Kasumi-1 (cell line): ENCODE data around the gene TMED4.
"Not testable (repeated sequence)": the region's sequence is repeated elsewhere in the genome, so short reads cannot be mapped to it uniquely, and the experiment has no call there.

Source experiments
- DNase-seq, 2 experiments: peaks; one replicate each; lab custom pipeline; 2025; lab: John Stamatoyannopoulos, UW

TMED4 gene

GRCh38 chr7:44607141-44608068 is 25.4 kb upstream of the TMED4 start:
- no peak for DNase-seq

- peak; percentile 99 for DNase-seq
Measured at GRCh38 chr7:44606341-44607140, 24.5 kb upstream of the TMED4 start, which contains the start of gene OGDH. Gene OGDH, plus strand, starts transcription at chr7:44606627. Its CDS starts 17,717 bp downstream, at chr7:44624344.

GRCh38 chr7:44604941-44605340 is 22.9 kb upstream of the TMED4 start:
- DNase-seq = no peak

- DNase-seq = no peak
Measured at GRCh38 chr7:44603193-44603592, 21.2 kb upstream of the TMED4 start.

- DNase-seq = no peak
Measured at GRCh38 chr7:44602576-44602910, 20.5 kb upstream of the TMED4 start.

GRCh38 chr7:44599222-44599621 is 17.2 kb upstream of the TMED4 start:
- no peak for DNase-seq

- DNase-seq = not testable (repeated sequence)
Measured at GRCh38 chr7:44597181-44597580, 15.2 kb upstream of the TMED4 start.

GRCh38 chr7:44595934-44596635 is 14.1 kb upstream of the TMED4 start:
- peak in 1 of 2 experiments; percentile 19 for DNase-seq

- DNase-seq = no peak
Measured at GRCh38 chr7:44590910-44591309, 8.9 kb upstream of the TMED4 start.

GRCh38 chr7:44587843-44588711 is 6.0 kb upstream of the TMED4 start:
- DNase-seq = peak; percentile 90 to 98

GRCh38 chr7:44583146-44583865 is 1.3 kb upstream of the TMED4 start:
- no peak for DNase-seq

- peak in 1 of 2 experiments; percentile 33 for DNase-seq
Measured at GRCh38 chr7:44580945-44581878, 819 bp downstream of the TMED4 start.

GRCh38 chr7:44576228-44576627 is 5.8 kb downstream of the TMED4 start:
- DNase-seq = no peak

GRCh38 chr7:44575054-44575453 is 7.0 kb downstream of the TMED4 start:
- DNase-seq = no peak

GRCh38 chr7:44574287-44574872 is 7.7 kb downstream of the TMED4 start:
- no peak for DNase-seq

GRCh38 chr7:44573464-44574286 is 8.4 kb downstream of the TMED4 start, which contains the start of gene DDX56:
Gene DDX56, minus strand, starts transcription at chr7:44573908. Its CDS starts 13 bp downstream, at chr7:44573895.
- DNase-seq = peak; percentile 99

GRCh38 chr7:44572771-44573170 is 9.3 kb downstream of the TMED4 start:
- DNase-seq = no peak

GRCh38 chr7:44569959-44570358 is 12.1 kb downstream of the TMED4 start:
- no peak for DNase-seq
